Stomach smooth muscle (tissue), 2 donors: Measurements from ENCODE around the gene PCNX2.
"Not testable (repeated sequence)": the region's sequence is repeated elsewhere in the genome, so short reads cannot be mapped to it uniquely, and the experiment has no call there.

Source experiments
- H3K27ac ChIP-seq: one replicate; pipeline ENCODE4 v1.7.0; 2013; ENCODE audit warnings: mild to moderate bottlenecking, low read length, inconsistent platforms
- H3K27me3 ChIP-seq, 2 donors: one replicate each; pipeline ENCODE4 v1.7.0; 2013; ENCODE audit warnings: low read length in 2 of 2; ENCODE audit not compliant: insufficient read depth in 2 of 2, control insufficient read depth in 1 of 2
- H3K36me3 ChIP-seq, 2 donors: one replicate each; pipeline ENCODE4 v1.7.0; 2013; ENCODE audit warnings: low read length in 2 of 2; ENCODE audit not compliant: control insufficient read depth in 2 of 2, insufficient read depth in 2 of 2
- H3K4me1 ChIP-seq: one replicate; pipeline ENCODE4 v1.7.0; 2013; ENCODE audit warnings: low read length; ENCODE audit not compliant: control insufficient read depth, insufficient read depth
- H3K4me3 ChIP-seq, 2 donors: one replicate each; pipeline ENCODE4 v1.7.0; 2013; ENCODE audit warnings: low read length in 2 of 2
- H3K9ac ChIP-seq, 2 donors: one replicate each; pipeline ENCODE4 v1.7.0; 2013; ENCODE audit warnings: low read length in 2 of 2, mild to moderate bottlenecking in 1 of 2
- H3K9me3 ChIP-seq, 2 donors: one replicate each; pipeline ENCODE4 v1.7.0; 2013; ENCODE audit warnings: low read length in 2 of 2; ENCODE audit not compliant: control insufficient read depth in 2 of 2
- donor health status: healthy.
- donor health status: Pancreatic carcinoma.

Gene PCNX2

DNA sequence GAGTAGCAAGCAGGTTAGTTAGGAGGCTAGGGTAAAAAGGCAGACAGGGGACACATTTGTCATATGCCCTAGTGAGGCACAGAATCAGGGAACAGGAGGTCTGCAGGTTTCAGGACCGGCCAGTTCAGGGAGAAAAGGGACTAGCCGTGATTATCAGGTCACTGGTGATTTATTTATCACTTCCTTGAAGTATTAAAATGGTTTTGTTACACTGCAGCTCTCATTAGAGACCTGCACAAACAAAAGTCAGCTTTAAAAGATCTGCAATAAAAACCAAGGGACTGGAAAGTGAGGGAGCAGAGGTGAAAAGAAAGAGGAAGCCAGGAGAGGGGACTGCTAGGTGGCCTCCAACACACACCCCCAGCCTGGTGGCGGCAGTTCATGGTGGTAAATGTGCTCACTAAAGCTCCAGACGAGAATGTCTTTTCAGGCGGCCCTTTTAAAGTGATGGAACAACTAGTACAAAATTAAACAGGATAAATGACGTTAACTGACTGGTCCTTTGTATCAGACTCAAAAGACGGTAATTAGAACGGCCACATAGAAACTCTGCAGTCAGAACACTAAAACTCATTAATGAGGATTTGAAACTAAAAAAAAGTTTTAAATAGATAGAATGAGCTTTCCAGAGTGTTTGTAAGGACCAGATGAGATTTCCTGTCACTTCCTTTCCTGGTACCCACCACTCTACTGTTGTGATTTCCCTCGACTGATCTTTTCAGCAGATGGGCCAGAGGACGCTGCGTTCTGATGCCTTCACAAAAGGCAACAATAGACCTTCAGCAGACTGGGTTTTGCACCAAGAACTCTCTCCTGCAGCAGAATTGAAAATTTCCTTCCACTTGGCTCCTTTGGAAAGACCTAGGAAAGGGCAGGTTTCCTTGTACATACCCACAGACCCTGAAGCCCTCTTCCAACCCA lies 208.3 kb downstream of the PCNX2 start:
- Histone ChIP-seq H3K27me3 (no peaks in the 10 kb centered on the region), H3K27ac (no peak overlapping the region), H3K36me3 (no peaks in the 10 kb centered on the region), H3K4me3 (no peak overlapping the region), H3K4me1 (no peaks in the 10 kb centered on the region), H3K9me3 (no peaks in the 10 kb centered on the region), H3K9ac (no peak overlapping the region)

DNA sequence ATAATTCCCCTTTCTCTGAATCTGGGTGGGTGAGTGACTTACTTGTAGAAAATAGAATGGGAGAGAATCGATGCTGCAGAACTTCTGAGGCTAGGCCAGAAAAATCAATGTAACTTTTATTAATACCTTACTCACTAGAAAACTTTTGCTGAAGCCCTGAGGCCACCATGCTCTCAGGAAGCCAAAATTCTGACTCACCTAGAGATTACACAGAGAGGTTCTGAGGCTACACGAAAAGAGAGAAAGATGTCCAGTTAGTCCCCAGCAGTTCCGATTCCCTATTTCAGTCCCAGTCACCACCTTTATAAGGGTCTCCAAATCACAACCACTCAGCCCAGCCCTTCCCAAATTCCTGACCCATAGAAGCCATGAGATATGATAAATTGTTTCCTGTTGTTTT lies 210.0 kb downstream of the PCNX2 start:
- H3K9ac ChIP-seq = no peak overlapping the region
- no peaks in the 10 kb centered on the region for H3K27me3 ChIP-seq
- H3K4me1 ChIP-seq = no peaks in the 10 kb centered on the region
- no peaks in the 10 kb centered on the region for H3K36me3 ChIP-seq
- no peak overlapping the region for H3K27ac ChIP-seq
- H3K4me3 ChIP-seq = no peak overlapping the region
- H3K9me3 ChIP-seq = no peaks in the 10 kb centered on the region

DNA sequence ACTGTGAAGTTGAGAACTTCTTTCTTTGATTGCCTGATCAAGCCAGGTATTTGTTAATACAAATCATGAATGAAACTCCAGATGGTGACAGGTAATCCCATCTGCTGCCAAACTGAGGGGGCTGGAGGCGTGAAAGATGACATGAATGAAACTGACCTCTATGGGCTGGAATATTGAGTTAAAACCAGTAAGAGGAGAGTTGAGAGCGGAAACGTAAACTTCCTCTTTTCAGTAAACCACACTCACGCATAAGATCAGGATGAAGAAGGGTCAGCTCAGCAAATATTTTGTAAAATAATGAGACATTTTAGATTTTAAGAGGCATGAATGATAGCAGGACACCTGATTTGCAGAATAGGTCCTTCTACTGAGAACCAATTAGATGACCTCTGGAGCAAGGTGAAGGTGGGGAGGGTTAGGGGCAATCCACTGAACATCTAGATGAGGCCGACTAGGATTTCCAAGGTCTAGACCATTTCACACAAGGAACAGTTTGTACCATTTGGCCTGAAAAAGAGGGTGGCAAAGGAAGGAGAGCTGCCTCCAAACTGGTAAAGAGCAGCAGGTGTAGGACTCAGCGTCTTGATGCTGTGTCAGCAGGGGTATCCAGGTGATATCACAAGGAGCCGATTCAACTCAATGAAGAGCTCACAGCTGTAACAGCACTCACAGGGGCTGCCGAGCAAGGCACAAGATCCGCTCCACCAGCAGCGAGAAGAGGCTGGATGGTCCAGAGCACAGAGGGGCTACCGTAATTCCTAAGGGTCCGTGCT lies 212.6 kb downstream of the PCNX2 start:
- Histone ChIP-seq H3K4me3 (no peak overlapping the region), H3K9ac (no peak overlapping the region), H3K4me1 (no peaks in the 10 kb centered on the region), H3K27ac (no peak overlapping the region), H3K9me3 (no peaks in the 10 kb centered on the region), H3K27me3 (no peaks in the 10 kb centered on the region), H3K36me3 (no peaks in the 10 kb centered on the region)

DNA sequence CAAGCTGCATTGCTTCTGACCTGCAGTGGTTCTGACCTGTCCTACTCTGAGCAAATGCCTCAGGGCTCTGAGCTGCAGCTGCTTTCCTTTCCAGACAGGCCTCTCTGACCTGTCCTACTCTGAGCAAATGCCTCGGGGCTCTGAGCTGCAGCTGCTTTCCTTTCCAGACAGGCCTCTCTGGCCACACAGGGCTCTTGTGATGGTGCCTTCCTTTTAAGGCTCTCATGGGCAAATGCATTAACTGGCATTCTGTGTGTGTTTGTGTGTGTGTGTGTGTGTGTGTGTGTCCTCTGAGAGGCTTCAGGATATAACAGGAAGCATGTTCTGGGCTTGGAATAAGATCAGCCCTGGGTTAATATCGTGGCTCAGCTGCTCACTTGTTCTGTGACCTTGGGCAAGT lies 213.8 kb downstream of the PCNX2 start:
- H3K27me3 ChIP-seq = no peaks in the 10 kb centered on the region
- no peaks in the 10 kb centered on the region for H3K4me1 ChIP-seq
- H3K36me3 ChIP-seq = no peaks in the 10 kb centered on the region
- H3K4me3 ChIP-seq = no peak overlapping the region
- no peak overlapping the region for H3K27ac ChIP-seq
- no peaks in the 10 kb centered on the region for H3K9me3 ChIP-seq
- no peak overlapping the region for H3K9ac ChIP-seq

DNA sequence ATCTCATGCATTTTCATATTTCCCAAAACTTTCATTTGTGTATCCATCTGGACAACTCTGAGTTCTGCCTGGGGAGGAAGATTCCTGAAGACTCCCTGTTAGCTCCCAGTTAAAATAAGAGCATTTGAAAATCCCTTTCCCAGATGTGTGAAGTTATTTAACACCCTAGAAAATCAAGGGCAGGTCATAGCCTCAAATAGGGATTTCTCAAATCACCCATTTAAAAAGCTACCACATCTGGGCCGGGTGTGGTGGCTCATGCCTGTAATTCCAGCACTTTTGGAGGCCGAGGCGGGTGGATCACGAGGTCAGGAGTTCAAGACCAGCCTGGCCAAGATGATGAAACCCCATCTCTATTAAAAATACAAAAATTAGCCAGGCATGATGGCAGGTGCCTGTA lies 214.7 kb downstream of the PCNX2 start:
- not testable (repeated sequence) for H3K9ac ChIP-seq, H3K9me3 ChIP-seq, H3K4me3 ChIP-seq, H3K27ac ChIP-seq, H3K27me3 ChIP-seq, H3K36me3 ChIP-seq, H3K4me1 ChIP-seq

DNA sequence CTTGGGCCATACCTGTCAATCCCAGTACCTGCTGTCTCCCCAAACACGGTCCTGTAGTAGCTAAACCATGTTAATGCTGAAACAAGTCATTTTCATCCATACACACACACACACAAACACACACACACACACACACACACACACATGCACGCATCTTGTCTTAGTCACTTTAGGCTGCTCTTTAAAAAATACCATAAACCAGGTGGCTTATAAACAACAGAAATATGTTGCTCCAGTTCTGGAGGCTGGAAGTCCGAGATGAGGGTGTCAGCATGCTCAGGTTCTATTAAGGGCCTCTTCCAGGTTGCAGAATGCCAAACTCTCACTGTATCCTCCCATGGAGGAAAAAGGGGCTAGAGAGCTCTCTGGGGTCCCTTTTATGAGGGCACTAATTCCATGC lies 215.2 kb downstream of the PCNX2 start:
- Histone ChIP-seq H3K9me3 (no peaks in the 10 kb centered on the region), H3K4me1 (no peaks in the 10 kb centered on the region), H3K9ac (no peak overlapping the region), H3K27ac (no peak overlapping the region), H3K27me3 (no peaks in the 10 kb centered on the region), H3K36me3 (no peaks in the 10 kb centered on the region), H3K4me3 (no peak overlapping the region)

DNA sequence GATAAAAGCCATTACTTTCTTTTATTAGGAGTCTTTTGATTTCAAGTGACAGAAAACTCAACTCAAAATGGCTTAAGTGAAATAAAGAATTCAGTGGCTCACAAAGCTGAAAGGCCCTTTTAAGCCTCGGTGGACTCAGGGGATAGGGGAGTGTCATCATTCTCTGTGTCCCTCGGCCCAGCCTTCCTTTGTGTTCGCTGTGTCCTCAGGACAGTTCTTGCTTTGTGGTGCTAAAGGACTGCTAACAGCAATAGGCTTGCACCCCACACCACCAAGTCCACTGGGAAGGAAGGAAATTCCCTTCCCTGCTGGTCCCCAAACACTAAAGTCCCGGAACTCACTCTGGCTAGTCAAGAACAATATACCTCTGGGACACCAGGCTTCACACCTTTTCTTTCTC lies 216.0 kb downstream of the PCNX2 start:
- H3K9ac ChIP-seq = no peak overlapping the region
- H3K4me3 ChIP-seq = no peak overlapping the region
- H3K36me3 ChIP-seq = no peaks in the 10 kb centered on the region
- no peaks in the 10 kb centered on the region for H3K27me3 ChIP-seq
- no peaks in the 10 kb centered on the region for H3K9me3 ChIP-seq
- no peak overlapping the region for H3K27ac ChIP-seq
- no peaks in the 10 kb centered on the region for H3K4me1 ChIP-seq

DNA sequence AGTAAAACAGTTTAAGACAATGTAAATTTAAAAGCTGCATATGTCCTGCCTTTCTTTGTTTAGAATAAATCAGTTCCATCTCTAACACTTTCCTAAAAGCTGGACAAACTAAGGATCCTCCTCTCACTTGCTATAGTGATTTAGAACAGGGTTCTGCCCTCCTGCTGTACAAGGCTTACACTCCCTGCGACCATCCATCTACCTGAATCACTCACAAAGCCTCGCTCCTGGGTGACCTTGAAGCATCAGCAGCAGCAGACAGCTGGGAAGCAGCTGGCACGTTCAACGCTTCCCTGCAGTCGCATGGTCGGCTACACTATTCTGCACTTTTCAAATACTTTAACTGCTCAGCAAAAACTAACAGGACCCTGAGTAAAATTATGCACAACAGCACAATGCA lies 217.1 kb downstream of the PCNX2 start:
- Histone ChIP-seq H3K9ac (no peak overlapping the region), H3K9me3 (no peaks in the 10 kb centered on the region), H3K27me3 (no peaks in the 10 kb centered on the region), H3K27ac (no peak overlapping the region), H3K36me3 (no peaks in the 10 kb centered on the region), H3K4me1 (no peaks in the 10 kb centered on the region), H3K4me3 (no peak overlapping the region)

DNA sequence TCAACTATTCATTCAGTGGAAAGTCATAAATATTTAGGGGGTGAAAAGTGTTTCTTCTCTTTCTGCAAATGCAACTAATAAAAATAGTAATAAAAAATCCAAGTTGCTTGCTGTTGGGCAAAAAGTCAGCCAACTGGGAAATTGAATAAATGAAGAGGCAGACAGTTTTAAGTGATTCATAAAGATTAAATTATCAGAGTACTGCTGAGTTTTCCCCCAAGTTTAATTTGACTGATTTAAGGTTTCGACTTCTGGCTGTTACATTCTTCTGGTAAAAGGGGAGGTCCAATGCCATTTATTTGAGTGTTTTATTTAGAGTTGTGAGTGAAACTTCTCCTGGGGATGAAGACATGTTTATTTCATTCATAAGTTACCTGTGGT lies 219.6 kb downstream of the PCNX2 start:
- Histone ChIP-seq H3K4me1 (no peaks in the 10 kb centered on the region), H3K27ac (no peak overlapping the region), H3K27me3 (no peaks in the 10 kb centered on the region), H3K9ac (no peak overlapping the region), H3K4me3 (no peak overlapping the region), H3K9me3 (no peaks in the 10 kb centered on the region), H3K36me3 (no peaks in the 10 kb centered on the region)

DNA sequence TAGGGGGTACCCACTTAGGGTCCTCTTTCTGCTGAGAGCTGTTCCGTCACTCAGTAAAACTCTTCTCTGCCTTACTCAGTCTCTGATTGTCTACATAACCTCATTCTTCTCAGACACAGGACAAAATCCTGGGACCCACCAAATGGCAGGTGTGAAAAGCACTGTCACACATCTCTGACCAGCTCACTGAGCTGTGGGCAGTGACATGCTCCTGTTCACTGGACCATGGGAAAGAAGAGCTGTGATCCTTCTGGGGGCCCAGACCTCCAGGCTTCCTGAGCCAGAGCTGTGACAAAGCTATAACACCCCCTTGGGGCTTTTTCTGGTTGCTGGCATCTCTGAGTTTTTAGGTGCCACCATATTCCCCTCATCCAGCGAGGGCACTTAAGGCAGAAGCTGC lies 229.4 kb downstream of the PCNX2 start:
- H3K4me1 ChIP-seq = no peaks in the 10 kb centered on the region
- no peaks in the 10 kb centered on the region for H3K36me3 ChIP-seq
- H3K9ac ChIP-seq = no peak overlapping the region
- H3K9me3 ChIP-seq = no peaks in the 10 kb centered on the region
- no peak overlapping the region for H3K27ac ChIP-seq
- H3K4me3 ChIP-seq = no peak overlapping the region
- H3K27me3 ChIP-seq = no peaks in the 10 kb centered on the region

DNA sequence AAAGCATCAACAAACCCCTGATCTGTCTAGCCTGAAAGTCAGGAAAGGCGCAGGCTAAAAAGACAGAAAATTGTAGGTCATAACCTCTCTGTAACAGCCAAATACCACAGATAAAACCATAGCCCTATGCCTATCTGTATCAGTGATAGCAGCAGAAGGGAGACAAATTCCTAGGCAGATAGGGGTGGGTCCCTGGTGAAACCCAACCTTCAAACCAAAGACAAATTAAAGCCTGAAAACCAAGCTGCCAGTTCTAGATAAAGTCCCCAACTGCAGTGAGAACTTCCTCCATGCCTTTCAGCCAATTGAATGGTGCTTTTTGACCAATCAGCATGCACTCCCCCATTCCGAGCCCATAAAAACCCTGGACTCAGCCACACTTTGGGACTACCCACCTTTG lies 229.8 kb downstream of the PCNX2 start:
- H3K27me3 ChIP-seq = no peaks in the 10 kb centered on the region
- H3K4me1 ChIP-seq = no peaks in the 10 kb centered on the region
- H3K36me3 ChIP-seq = no peaks in the 10 kb centered on the region
- H3K27ac ChIP-seq = no peak overlapping the region
- no peaks in the 10 kb centered on the region for H3K9me3 ChIP-seq
- H3K4me3 ChIP-seq = no peak overlapping the region
- H3K9ac ChIP-seq = no peak overlapping the region
